Activated naive CD8-positive, alpha-beta T cell treated with anti-CD3 and anti-CD28 coated beads for 36 hours (primary cell): ENCODE data around the gene TFAP2E. TPM values are rescaled to one million over a fixed set of nuclear protein-coding genes. Genes with fewer than 3 reads are reported as not detected.

Experiments used
- DNase-seq: peaks from one replicate; pipeline ENCODE4 v3.0.0; 2021
- H3K27ac Mint-ChIP-seq: one replicate; pipeline ENCODE4 v1.8.0; 2022; ENCODE audit warnings: mild to moderate bottlenecking, moderate library complexity, mixed read lengths
- H3K27me3 Mint-ChIP-seq: one replicate; pipeline ENCODE4 v1.8.0; 2022; ENCODE audit warnings: mild to moderate bottlenecking, mixed read lengths
- H3K36me3 Mint-ChIP-seq: one replicate; pipeline ENCODE4 v1.8.0; 2021; ENCODE audit warnings: mild to moderate bottlenecking, mixed read lengths
- H3K4me1 Mint-ChIP-seq: one replicate; pipeline ENCODE4 v1.8.0; 2021; ENCODE audit warnings: mixed read lengths
- H3K4me3 Mint-ChIP-seq: one replicate; pipeline ENCODE4 v1.8.0; 2022; ENCODE audit warnings: mild to moderate bottlenecking, moderate library complexity, mixed read lengths
- H3K9me3 Mint-ChIP-seq: one replicate; pipeline ENCODE4 v1.8.0; 2022; ENCODE audit warnings: mixed read lengths
- total RNA-seq, 2 experiments: library from RNA; stranded (reverse); gene quantifications; one replicate each; pipeline ENCODE4 v1.2.3, GENCODE V29; 2021

TFAP2E gene
- total RNA-seq, 2 experiments from 2014 or later, result 0.27 to 0.32 TPM

DNA sequence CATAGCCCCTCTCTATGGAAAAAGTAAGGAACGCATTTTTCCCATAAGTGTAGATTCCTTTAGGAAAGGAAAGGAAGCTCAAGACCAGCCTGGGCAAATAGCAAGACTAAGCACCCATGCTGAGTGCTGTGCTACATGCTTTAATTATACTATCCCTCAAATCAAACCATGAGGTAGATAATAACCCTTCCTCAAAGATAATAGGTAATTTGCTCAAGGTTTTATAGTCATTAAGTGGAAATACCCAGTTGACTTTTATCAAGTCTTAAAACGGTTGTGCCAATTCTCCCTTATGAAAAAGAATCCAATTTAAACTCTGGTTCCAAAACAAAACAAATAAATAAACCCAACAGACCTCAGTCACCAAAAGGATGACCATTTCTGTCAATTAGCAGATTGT is 19.3 kb upstream of the TFAP2E start:
- Mint-ChIP-seq H3K27ac (no peak overlapping the region), H3K4me3 (no peak overlapping the region), H3K36me3 (peaks cover 14% of the 10 kb centered on the region), H3K9me3 (no peaks in the 10 kb centered on the region), H3K27me3 (no peaks in the 10 kb centered on the region), H3K4me1 (peaks cover 40% of the 10 kb centered on the region)
- DNase-seq, result no peak

DNA sequence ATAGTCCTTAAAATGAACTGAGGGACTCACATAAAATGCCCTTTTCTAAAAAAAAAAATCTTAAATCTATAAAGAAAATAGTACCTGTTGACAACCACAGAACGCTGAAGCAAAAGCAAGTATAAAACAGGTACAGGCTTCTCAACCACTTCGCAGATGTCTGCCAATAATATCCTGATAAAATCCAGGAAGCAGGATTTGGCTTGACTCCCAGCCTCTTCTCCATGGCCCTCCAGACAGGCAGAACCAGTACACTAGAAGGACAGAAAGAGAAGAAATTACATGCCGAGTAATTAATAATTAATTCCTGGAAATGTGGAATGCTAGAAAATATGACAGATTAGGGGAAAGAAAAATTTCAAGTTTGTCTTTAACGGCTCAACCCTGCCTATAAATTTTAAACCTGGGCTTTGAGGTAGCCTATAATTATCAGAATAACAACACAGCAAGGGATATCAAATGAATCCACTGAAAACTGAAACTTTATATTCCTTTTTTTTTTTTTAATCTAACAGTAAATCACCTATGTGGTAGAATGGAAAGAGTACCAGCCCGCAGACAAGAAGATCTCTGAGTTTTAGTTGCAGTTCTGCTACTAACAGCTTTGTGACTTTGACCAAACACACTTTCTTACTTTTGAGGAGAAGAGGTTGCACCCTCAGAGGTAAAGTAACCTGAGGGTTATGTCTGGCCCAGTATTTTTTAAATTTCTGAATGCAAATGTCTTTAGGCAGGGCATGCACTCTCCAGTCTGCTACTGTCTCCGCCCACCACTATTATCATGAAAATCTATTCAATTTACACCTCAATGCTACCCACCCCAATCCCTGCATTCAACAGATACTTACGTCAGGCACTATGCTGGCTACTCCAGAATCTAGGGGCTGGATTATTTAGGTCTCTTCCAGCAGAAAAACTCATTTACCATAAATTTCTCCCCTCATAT is 18.6 kb upstream of the TFAP2E start:
- H3K36me3 Mint-ChIP-seq, result peaks cover 14% of the 10 kb centered on the region
- H3K27ac Mint-ChIP-seq, result no peak overlapping the region
- no peak overlapping the region for H3K4me3 Mint-ChIP-seq
- no peak for DNase-seq
- H3K27me3 Mint-ChIP-seq, result no peaks in the 10 kb centered on the region
- H3K4me1 Mint-ChIP-seq, result peaks cover 44% of the 10 kb centered on the region
- H3K9me3 Mint-ChIP-seq, result no peaks in the 10 kb centered on the region

DNA sequence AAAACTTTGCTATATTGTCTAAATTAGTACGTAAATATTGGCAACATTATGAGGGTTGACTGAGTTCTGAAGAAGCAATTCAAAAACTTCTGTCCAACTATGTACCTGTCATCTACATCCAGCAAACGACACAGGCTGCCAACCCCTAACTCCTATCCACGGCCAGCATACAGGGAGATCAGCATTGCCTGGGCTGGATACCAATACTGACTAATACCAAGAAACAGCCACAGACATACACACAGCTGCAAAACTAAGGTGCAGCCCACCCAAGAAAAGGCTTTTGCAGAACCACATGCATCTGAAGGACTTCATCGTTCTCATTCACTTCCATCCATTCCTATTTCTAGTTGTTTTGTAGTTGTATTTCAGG is 17.9 kb upstream of the TFAP2E start:
- Mint-ChIP-seq H3K4me3 (peak overlapping the region; percentile 27), H3K36me3 (peaks cover 9% of the 10 kb centered on the region), H3K4me1 (peaks cover 46% of the 10 kb centered on the region), H3K9me3 (no peaks in the 10 kb centered on the region), H3K27ac (no peak overlapping the region), H3K27me3 (no peaks in the 10 kb centered on the region)
- DNase-seq, result no peak

DNA sequence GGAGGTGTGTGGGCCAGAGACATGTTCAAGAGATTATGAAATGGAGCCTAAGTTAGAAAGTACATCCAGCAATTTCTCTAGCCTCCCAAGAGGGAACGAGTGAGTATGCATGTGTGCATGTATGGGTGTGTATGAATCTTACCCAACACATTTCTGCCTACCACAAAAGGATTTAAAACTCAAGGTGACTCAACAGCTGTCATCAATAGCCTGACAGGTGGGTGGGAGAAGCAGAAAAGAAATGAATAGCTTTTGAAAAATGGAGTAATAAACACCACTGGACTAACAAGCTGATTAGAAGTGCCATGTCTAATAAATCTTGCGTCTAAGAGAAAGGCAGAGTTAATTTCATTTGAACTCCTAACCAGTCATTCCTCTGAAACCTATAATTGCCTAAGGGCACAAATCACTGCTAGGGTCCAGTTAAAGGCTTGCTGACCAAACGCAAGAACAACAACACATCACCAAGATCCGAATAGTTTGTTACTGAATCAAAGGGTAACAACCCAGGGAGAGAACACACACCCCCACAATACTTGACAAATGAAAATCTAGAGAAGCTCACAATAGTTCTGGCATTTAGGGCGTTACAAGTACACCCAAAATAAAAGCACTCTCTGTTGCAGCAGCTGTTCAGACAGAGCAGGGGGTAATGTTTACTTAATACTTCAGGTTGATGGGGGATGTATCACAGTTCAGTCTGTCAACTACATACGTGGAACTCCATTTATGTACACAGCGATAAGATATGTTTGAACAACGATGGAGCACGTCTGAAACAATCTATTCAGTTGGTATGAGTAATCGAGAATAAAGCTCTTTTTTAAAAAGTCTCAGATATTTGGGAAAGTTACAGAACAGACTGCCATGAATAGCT is 17.3 kb upstream of the TFAP2E start:
- peaks cover 7% of the 10 kb centered on the region for H3K36me3 Mint-ChIP-seq
- H3K27me3 Mint-ChIP-seq, result no peaks in the 10 kb centered on the region
- peak overlapping the region; percentile 96 for H3K4me3 Mint-ChIP-seq
- H3K4me1 Mint-ChIP-seq, result peaks cover 46% of the 10 kb centered on the region
- H3K27ac Mint-ChIP-seq, result peak overlapping the region; percentile 65
- no peaks in the 10 kb centered on the region for H3K9me3 Mint-ChIP-seq
- DNase-seq, result no peak

DNA sequence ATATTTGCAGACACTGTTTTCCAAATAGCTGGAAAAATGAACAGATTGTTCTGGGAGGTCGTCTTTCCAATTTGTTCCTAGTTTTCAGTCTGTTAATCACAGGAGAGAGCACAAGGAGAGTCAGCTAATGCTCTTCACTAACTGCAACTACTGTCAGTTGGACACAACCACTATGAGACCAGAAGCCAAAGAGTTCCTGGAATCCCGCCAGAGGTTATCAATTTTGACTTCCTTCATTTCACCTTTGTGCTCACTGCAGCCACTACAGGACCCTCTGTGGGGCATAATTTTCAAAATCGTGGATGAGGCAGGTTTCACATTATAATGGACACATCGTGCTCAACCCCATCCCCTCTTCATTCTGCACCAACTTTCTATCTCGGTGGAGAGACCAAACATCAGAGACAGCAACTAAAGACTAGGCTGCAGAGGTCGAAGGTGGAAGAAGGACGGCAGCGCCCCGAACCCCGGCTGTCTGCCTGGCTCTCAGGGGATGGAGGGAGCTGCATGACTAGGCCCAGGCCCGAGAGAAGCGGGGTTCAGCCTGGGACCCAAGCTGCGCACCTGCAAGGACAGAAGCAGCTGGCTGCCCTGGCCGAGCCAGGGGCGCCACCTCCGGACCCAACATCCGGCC is 16.5 kb upstream of the TFAP2E start:
- Mint-ChIP-seq H3K9me3 (no peaks in the 10 kb centered on the region), H3K36me3 (peaks cover 8% of the 10 kb centered on the region), H3K27ac (peak overlapping the region; percentile 65), H3K27me3 (no peaks in the 10 kb centered on the region), H3K4me3 (peak overlapping the region; percentile 96), H3K4me1 (peaks cover 51% of the 10 kb centered on the region)
- DNase-seq, result no peak

DNA sequence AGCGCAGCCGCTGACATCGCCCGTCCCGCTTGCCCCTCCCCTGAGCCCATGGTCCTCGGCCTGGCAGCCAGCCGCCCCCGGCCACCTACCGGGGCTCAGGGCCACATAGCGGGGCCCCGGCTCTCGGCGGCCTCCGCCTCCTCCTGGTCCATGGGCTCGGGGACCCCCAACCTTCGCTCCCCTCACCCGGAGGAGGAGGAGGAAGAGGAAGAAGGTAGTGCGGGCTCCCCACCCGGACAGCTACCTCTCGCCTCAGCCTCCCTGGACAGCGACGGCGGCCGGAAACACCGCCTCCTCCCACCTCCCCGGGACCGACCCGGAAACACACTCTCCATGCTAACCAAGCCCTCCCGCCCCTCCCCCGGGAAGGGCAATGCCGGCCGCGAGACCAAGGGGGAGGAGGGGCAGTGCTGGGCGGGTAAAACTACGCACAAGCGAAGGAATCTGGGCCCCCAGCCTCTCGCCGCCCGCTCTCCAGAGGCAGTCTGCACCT is 15.9 kb upstream of the TFAP2E start, which contains the start of gene KIAA0319L:
KIAA0319L (minus strand) TSS at position 286 of the 493 bp plus-strand sequence. CDS start 2,912 bp downstream, outside the sequence.
- peak within 1 kb of the TSS; percentile 96 for H3K4me3 Mint-ChIP-seq
- peak within 1 kb of the TSS; percentile 97 for H3K27ac Mint-ChIP-seq
- H3K9me3 Mint-ChIP-seq, result no peaks in the 10 kb centered on the region
- no peak for DNase-seq
- no peaks in the 10 kb centered on the region for H3K27me3 Mint-ChIP-seq
- H3K4me1 Mint-ChIP-seq, result peaks cover 48% of the 10 kb centered on the region
- H3K36me3 Mint-ChIP-seq, result peaks cover 5% of the 10 kb centered on the region

GRCh38 chr1:35557611-35558373 is 15.3 kb upstream of the TFAP2E start, which contains the start of gene NCDN:
TSS of gene NCDN (plus strand) at chr1:35557799. CDS start at chr1:35558191, 392 bp downstream.
- H3K36me3 Mint-ChIP-seq, result peaks cover 2% of the 10 kb centered on the region
- no peaks in the 10 kb centered on the region for H3K9me3 Mint-ChIP-seq
- peak within 1 kb of the TSS; percentile 97 for H3K27ac Mint-ChIP-seq
- H3K4me1 Mint-ChIP-seq, result peaks cover 51% of the 10 kb centered on the region
- no peaks in the 10 kb centered on the region for H3K27me3 Mint-ChIP-seq
- peak within 1 kb of the TSS; percentile 96 for H3K4me3 Mint-ChIP-seq
- peak; percentile 96 for DNase-seq

- DNase-seq, result peak; percentile 32
- peak overlapping the region; percentile 96 for H3K4me3 Mint-ChIP-seq
Measured at GRCh38 chr1:35558374-35559316, 14.5 kb upstream of the TFAP2E start.

GRCh38 chr1:35559317-35559944 is 13.7 kb upstream of the TFAP2E start:
- Mint-ChIP-seq H3K4me3 (peak overlapping the region; percentile 55), H3K36me3 (peaks cover 5% of the 10 kb centered on the region), H3K9me3 (no peaks in the 10 kb centered on the region), H3K4me1 (peaks cover 50% of the 10 kb centered on the region), H3K27ac (peak overlapping the region; percentile 77), H3K27me3 (no peaks in the 10 kb centered on the region)
- DNase-seq, result no peak

More at GRCh38 chr1:35558374-35559316, 14.5 kb upstream of the TFAP2E start:
- Mint-ChIP-seq H3K9me3 (no peaks in the 10 kb centered on the region), H3K27ac (peak overlapping the region; percentile 97), H3K4me1 (peaks cover 53% of the 10 kb centered on the region), H3K36me3 (peaks cover 2% of the 10 kb centered on the region), H3K27me3 (no peaks in the 10 kb centered on the region)

DNA sequence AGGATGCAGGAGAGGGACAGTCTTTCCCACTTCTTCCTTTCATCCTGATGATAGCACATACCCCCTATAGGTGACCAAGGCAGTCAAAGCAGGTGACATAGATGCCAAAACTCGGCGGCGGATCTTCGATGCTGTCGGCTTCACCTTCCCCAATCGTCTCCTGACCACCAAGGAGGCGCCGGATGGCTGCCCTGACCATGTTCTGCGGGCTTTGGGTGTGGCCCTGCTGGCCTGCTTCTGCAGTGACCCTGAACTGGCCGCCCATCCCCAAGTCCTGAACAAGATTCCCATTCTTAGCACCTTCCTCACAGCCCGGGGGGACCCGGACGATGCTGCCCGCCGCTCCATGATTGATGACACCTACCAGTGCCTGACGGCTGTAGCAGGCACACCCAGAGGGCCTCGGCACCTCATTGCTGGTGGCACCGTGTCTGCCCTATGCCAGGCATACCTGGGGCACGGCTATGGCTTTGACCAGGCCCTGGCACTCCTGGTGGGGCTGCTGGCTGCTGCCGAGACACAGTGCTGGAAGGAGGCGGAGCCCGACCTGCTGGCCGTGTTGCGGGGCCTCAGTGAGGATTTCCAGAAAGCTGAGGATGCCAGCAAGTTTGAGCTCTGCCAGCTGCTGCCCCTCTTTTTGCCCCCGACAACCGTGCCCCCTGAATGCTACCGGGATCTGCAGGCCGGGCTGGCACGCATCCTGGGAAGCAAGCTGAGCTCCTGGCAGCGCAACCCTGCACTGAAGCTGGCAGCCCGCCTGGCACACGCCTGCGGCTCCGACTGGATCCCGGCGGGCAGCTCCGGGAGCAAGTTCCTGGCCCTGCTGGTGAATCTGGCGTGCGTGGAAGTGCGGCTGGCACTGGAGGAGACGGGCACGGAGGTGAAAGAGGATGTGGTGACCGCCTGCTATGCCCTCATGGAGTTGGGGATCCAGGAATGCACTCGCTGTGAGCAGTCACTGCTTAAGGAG is 12.6 kb upstream of the TFAP2E start:
- H3K9me3 Mint-ChIP-seq, result no peaks in the 10 kb centered on the region
- DNase-seq, result no peak
- no peaks in the 10 kb centered on the region for H3K27me3 Mint-ChIP-seq
- H3K4me1 Mint-ChIP-seq, result peaks cover 43% of the 10 kb centered on the region
- no peak overlapping the region for H3K4me3 Mint-ChIP-seq
- H3K27ac Mint-ChIP-seq, result no peak overlapping the region
- peaks cover 9% of the 10 kb centered on the region for H3K36me3 Mint-ChIP-seq

DNA sequence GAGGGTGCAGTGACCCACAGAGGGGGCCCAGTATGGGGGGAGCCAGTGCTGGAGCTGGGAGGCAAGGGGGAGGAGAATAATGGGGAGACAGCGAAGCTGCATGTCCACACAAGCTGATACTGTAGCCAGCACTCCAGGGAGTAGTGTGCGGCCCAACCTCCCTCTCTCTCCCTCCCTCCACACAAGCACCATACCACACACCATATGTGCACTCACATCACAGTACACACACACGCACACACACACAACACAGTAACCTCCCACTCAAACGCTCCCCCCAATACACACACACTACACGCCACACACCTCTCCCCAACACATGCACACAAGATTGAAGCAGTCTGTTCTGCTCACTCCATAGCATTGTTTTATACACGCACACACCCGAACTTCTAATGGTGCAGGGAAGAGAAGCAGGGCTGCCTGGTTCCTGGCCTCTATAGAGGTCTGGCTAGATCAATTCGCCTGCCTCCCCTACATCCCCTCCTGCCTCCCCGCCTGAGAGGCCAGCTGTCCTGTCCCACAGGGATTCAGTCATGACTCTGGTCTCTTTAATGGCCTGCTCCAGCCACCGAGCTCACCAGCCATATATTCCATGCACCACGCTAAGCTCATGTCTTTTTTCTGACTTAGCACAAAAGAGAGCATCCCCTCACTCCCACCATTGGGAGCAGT is 11.7 kb upstream of the TFAP2E start:
- H3K4me1 Mint-ChIP-seq, result peaks cover 34% of the 10 kb centered on the region

More for the DNA sequence above, 11.7 kb upstream of the TFAP2E start:
- Mint-ChIP-seq H3K27me3 (no peaks in the 10 kb centered on the region), H3K27ac (no peak overlapping the region), H3K9me3 (no peaks in the 10 kb centered on the region), H3K36me3 (peaks cover 9% of the 10 kb centered on the region), H3K4me3 (no peak overlapping the region)
- no peak for DNase-seq
